Activated CD4-positive, alpha-beta T cell treated with anti-CD3 and anti-CD28 coated beads, Interleukin-2, Interleukin-4, amounts not matched to agents 100 ng/mL and 50 ng/mL, durations not matched to agents 16 hours and 8 hours (primary cell): ENCODE measurements around the gene ZBTB42.
A peak's percentile ranks its signal among the peaks of the same experiment; 100 is the strongest.
"Not testable (repeated sequence)": the region's sequence is repeated elsewhere in the genome, so short reads cannot be mapped to it uniquely, and the experiment has no call there.

Source experiments
- DNase-seq: peaks from one replicate; pipeline ENCODE4 v3.0.0-alpha.2; 2020; ENCODE audit warnings: low spot score

The ZBTB42 gene

GRCh38 chr14:104810316-104810715, 9.4 kb downstream of the ZBTB42 start:
- no peak for DNase-seq

GRCh38 chr14:104813286-104813685, 12.4 kb downstream of the ZBTB42 start:
- no peak for DNase-seq

DNA sequence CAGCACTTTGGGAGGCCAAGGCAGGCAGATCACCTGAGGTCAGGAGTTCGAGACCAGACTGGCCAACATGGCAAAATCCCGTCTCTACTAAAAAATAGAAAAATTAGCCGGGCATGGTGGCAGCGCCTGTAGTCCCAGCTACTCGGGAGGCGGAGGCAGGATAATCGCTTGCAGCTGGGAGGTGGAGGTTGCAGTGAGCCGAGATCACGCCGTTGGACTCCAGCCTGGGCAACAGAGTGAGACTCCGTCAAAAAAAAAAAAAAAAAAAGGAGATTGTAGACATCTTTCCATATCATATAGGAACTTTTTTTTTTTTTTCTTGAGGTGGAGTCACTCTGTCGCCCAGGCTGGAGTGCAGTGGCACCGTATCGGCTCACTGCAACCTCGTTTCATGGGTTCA, 13.8 kb downstream of the ZBTB42 start:
- not testable (repeated sequence) for DNase-seq

- no peak for DNase-seq
Observed at GRCh38 chr14:104816616-104816884, 15.6 kb downstream of the ZBTB42 start.

GRCh38 chr14:104817930-104818713, 17.2 kb downstream of the ZBTB42 start:
- DNase-seq, result no peak

DNA sequence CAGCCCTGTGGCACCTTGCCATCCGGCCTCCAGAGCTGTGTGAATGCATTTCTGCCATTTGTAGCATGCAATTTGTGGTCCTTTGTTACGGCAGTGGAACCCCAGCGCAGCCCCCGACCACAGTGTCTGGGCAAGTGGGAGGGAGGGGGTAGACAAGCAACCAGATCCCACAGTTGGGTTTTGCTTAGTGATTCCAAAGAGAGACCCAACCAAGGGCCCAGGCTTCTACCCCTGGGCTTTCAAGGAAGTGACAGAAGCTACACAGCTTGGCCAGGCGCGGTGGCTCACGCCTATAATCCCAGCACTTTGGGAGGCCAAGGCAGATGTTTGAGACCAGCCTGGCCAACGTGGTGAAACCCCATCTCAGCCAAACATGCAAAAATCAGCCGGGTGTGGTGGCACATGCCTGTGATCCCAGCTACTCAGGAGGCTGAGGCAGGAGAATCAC, 17.8 kb downstream of the ZBTB42 start:
- no peak for DNase-seq

- DNase-seq, result no peak
Observed at GRCh38 chr14:104819361-104819781, 18.5 kb downstream of the ZBTB42 start.

GRCh38 chr14:104820669-104821228, 19.8 kb downstream of the ZBTB42 start:
- no peak for DNase-seq

GRCh38 chr14:104821229-104821945, 20.5 kb downstream of the ZBTB42 start:
- no peak for DNase-seq

DNA sequence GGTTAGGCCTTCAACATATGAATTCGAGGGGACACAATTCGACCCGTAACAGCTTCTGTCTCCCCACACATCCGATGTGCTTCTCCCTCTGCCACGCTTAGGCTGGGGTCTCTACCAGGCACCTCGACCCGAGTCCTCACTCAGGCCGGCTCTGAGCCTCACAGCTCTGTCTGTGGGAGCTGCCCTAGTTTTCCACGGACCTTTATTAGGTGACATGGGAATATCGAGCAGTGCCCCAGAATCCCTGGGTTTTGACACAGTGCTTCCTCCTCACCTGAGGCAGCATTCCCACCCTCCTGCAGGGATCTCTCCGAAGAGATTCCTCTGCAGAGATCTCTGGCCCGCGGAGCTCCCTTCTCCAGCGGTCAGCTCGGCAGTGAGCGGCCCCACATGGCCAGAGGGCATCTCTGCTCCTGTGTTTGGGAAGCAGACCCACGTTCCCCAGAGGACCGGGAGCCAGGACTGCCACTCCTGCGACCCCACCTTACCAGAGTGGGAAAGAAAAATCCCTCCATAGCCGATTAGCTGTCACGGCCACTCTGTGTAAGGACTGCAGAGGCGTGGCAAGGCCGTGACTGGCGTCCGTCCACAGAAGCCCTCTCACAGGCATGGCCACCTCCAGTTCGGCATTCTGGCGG, 21.2 kb downstream of the ZBTB42 start:
- DNase-seq, result no peak

- no peak for DNase-seq
Observed at GRCh38 chr14:104822821-104823615, 22.1 kb downstream of the ZBTB42 start.

GRCh38 chr14:104824353-104824997, 23.6 kb downstream of the ZBTB42 start:
- DNase-seq, result no peak

DNA sequence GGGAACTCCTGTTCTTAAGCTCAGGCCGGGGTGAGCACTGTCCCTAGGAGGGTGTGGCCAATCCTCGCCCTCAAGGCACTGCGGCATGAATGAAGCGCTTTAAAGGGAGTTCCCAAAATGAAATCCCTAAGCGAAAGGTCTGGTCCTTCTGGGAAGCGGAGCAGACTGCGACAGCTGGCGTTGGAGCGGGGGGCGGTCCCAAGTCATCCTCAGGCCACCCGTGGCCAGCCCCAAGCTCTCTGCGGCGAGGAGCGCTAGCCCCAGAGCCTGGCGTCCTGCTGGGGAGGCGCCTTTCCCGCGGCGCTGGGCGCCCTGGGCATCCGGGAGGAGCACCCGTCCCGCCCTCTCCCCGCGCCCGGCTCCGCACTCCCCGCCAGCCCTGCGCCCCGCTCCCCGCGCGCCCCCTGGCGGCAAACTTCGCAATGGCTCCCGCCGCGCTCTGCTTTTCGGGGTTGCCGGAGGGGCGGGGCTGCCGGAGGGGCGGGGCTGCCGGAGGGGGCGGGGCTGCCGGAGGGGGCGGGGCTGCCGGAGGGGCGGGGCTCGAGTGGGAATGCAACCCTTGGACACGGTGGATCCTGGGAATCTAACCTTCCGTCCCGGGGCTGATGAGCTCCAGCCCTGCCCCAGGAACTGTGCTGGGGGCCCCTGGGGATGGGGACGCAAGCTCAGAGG, 25.4 kb downstream of the ZBTB42 start:
- DNase-seq, result peak; percentile 94

DNA sequence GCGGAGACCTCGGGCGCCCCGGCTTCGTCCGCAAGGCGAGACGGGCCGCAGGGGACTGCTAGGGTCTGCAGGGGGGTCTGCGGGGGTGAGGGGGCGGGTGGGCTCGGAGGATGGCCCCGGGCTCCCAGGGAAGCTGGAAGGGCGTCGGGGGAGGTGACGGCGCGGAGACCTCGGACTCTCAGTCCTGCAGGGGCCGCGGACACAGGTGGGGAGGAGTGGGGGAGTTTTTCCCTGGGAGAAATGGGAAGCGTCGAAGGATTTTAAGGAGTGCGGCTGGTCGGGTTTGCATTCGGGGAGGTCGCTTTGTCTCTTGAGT, 25.9 kb downstream of the ZBTB42 start:
- no peak for DNase-seq

GRCh38 chr14:104827177-104828055, 26.5 kb downstream of the ZBTB42 start:
- peak; percentile 21 for DNase-seq

DNA sequence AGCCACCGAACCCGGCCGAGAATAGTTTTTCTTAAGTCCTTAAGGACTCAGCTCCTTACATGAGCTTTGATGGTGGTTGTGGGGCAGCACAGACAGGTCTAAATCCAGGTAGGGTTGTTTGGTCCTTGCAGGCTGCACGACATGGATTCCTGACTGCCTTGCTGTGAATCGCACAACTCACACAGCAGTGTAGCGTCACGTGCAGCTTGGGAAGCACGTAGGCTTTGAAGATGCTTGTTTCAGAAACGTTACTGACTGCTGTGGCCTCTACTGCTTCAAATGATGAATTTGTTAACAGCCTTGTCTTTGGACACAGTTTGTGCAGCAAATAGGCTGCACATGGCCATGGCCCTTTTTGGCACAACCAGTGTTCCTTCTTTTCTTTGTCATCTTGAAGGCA, 29.9 kb downstream of the ZBTB42 start:
- DNase-seq, result no peak

DNA sequence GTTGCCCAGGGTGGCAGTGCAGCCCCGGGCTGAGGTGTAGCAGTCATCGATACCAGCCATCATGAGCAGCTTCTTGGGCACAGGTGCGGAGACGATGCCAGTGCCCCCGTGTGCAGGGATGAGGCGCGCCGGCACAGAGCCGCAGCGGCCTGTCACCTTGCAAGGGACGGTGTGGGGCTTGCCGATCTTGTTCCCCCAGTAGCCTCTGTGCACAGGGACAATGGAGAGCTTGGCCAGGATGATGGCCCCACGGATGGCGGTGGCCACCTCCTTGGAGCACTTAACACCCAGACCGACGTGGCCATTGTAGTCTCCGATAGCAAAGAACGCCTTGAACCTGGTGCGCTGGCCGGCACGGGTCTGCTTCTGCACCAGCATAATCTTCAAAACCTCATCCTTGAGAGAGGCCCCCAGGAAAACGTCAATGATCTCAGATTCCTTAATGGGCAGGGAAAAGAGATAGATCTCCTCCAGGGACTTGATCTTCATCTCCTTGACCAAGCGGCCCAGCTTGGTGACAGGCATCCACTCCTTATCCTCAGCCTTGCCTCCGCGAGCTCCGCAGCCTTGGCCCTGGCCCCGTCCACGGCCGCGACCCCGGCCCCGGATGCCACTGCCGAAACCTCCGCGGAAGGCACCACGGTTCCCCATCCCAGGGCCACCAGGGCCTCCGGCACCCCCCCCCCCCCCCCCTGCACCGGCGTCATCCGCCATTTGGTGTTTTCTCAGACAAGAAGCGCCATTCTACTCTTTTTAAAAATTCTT, 35.5 kb downstream of the ZBTB42 start:
- DNase-seq, result not testable (repeated sequence)

GRCh38 chr14:104841730-104842129, 40.8 kb downstream of the ZBTB42 start:
- DNase-seq, result no peak

GRCh38 chr14:104843006-104843405, 42.1 kb downstream of the ZBTB42 start:
- no peak for DNase-seq
